ENCODE results near the gene CHD2.

The CHD2 gene

GRCh38 chr15:92932946-92933649 lies 33.0 kb downstream of the CHD2 start:
- no peak for DNase-seq

- no peak for DNase-seq
Observed at GRCh38 chr15:92933831-92934230, 33.7 kb downstream of the CHD2 start.

- DNase-seq: no peak
Observed at GRCh38 chr15:92934716-92935115, 34.6 kb downstream of the CHD2 start.

GRCh38 chr15:92936138-92936537 lies 36.0 kb downstream of the CHD2 start:
- no peak for DNase-seq

- DNase-seq: no peak
Observed at GRCh38 chr15:92936693-92937092, 36.6 kb downstream of the CHD2 start.

GRCh38 chr15:92937901-92938300 lies 37.8 kb downstream of the CHD2 start:
- DNase-seq: no peak

- DNase-seq: no peak
Observed at GRCh38 chr15:92938387-92938786, 38.3 kb downstream of the CHD2 start.

- no peak for DNase-seq
Observed at GRCh38 chr15:92941668-92942067, 41.5 kb downstream of the CHD2 start.

GRCh38 chr15:92942706-92943105 lies 42.6 kb downstream of the CHD2 start:
- no peak for DNase-seq

GRCh38 chr15:92943581-92943980 lies 43.5 kb downstream of the CHD2 start:
- DNase-seq: no peak

- DNase-seq: no peak
Observed at GRCh38 chr15:92944946-92945521, 44.9 kb downstream of the CHD2 start.

GRCh38 chr15:92947071-92947730 lies 47.1 kb downstream of the CHD2 start:
- DNase-seq: no peak

GRCh38 chr15:92949604-92950249 lies 49.6 kb downstream of the CHD2 start:
- no peak for DNase-seq

GRCh38 chr15:92951800-92952457 lies 51.8 kb downstream of the CHD2 start:
- DNase-seq: no peak

- no peak for DNase-seq
Observed at GRCh38 chr15:92952458-92952850, 52.3 kb downstream of the CHD2 start.

- no peak for DNase-seq
Observed at GRCh38 chr15:92953566-92953965, 53.4 kb downstream of the CHD2 start.

- DNase-seq: no peak
Observed at GRCh38 chr15:92954002-92954401, 53.9 kb downstream of the CHD2 start.

GRCh38 chr15:92954578-92954977 lies 54.5 kb downstream of the CHD2 start:
- DNase-seq: no peak

- no peak for DNase-seq
Observed at GRCh38 chr15:92955706-92956105, 55.6 kb downstream of the CHD2 start.

GRCh38 chr15:92958105-92958504 lies 58.0 kb downstream of the CHD2 start:
- DNase-seq: no peak

GRCh38 chr15:92959219-92959618 lies 59.1 kb downstream of the CHD2 start:
- DNase-seq: no peak

GRCh38 chr15:92960996-92961681 lies 61.0 kb downstream of the CHD2 start:
- DNase-seq: no peak

- DNase-seq: no peak
Observed at GRCh38 chr15:92962914-92963313, 62.8 kb downstream of the CHD2 start.
